ENCODE results near the gene ULK1. TPM values are rescaled to one million over a fixed set of nuclear protein-coding genes. Genes with fewer than 3 reads are reported as not detected.

The ULK1 gene
- total RNA-seq, 1 donor from 2014 or later = 27.0 TPM

GRCh38 chr12:131919366-131920156 is 25.1 kb downstream of the ULK1 start:
- Mint-ChIP-seq H3K27ac (no peak overlapping the region), H3K4me3 (no peak overlapping the region), H3K36me3 (ENCODE audit: low read depth) (peaks cover 26% of the 10 kb centered on the region), H3K4me1 (peaks cover 23% of the 10 kb centered on the region), H3K27me3 (no peaks in the 10 kb centered on the region), H3K9me3 (no peaks in the 10 kb centered on the region)
- no peak for TF ChIP-seq CTCF (IDR thresholded peaks at IDR 0.05)
- ATAC-seq (ENCODE audit: low read depth) (no peak), DNase-seq (no peak)
- intact Hi-C loops (cut with micrococcal nuclease) = loop anchor here (10.0 kb wide), 3 partner anchors 145 to 1045 kb away; partner anchors contain the start of gene RAN
- CTCF ChIA-PET = no interaction called here
- POLR2A ChIA-PET = no interaction called here

GRCh38 chr12:131920157-131920508 is 25.7 kb downstream of the ULK1 start:
- intact Hi-C loops (cut with micrococcal nuclease) = loop anchor here (10.0 kb wide), 3 partner anchors 145 to 1045 kb away; partner anchors contain the start of gene RAN
- no peak overlapping the region for H3K4me3 Mint-ChIP-seq
- TF ChIP-seq CTCF (IDR thresholded peaks at IDR 0.05) = no peak

GRCh38 chr12:131920902-131921840 is 26.7 kb downstream of the ULK1 start:
- intact Hi-C loops (cut with micrococcal nuclease) = loop anchor here (10.0 kb wide), 3 partner anchors 146 to 1046 kb away; partner anchors contain the start of gene RAN
- POLR2A ChIA-PET = no interaction called here

More at GRCh38 chr12:131920157-131920508, 25.7 kb downstream of the ULK1 start:
- Mint-ChIP-seq H3K9me3 (no peaks in the 10 kb centered on the region), H3K36me3 (ENCODE audit: low read depth) (peaks cover 22% of the 10 kb centered on the region), H3K4me1 (peaks cover 28% of the 10 kb centered on the region), H3K27me3 (no peaks in the 10 kb centered on the region), H3K27ac (no peak overlapping the region)
- ChIA-PET POLR2A (no interaction called here), CTCF (no interaction called here)
- DNase-seq (no peak), ATAC-seq (ENCODE audit: low read depth) (no peak)

GRCh38 chr12:131921866-131922769 is 27.7 kb downstream of the ULK1 start:
- ATAC-seq (ENCODE audit: low read depth) (no peak), DNase-seq (no peak)
- peaks cover 13% of the 10 kb centered on the region for H3K36me3 Mint-ChIP-seq (ENCODE audit: low read depth)
- CTCF ChIA-PET = no interaction called here
- no peak overlapping the region for H3K4me3 Mint-ChIP-seq
- H3K9me3 Mint-ChIP-seq = no peaks in the 10 kb centered on the region
- intact Hi-C loops (cut with micrococcal nuclease) = loop anchor here (10.0 kb wide), 3 partner anchors 147 to 1047 kb away; partner anchors contain the start of gene RAN
- no peaks in the 10 kb centered on the region for H3K27me3 Mint-ChIP-seq
- no peak for TF ChIP-seq CTCF (IDR thresholded peaks at IDR 0.05)
- H3K27ac Mint-ChIP-seq = no peak overlapping the region
- H3K4me1 Mint-ChIP-seq = peaks cover 29% of the 10 kb centered on the region
- POLR2A ChIA-PET = interaction anchor here (0.5 kb wide), 1 partner anchor 35 kb away, joined by 3 read pairs; no protein-coding TSS in a partner anchor

More at GRCh38 chr12:131920902-131921840, 26.7 kb downstream of the ULK1 start:
- DNase-seq (no peak), ATAC-seq (ENCODE audit: low read depth) (no peak)
- no peak for TF ChIP-seq CTCF (IDR thresholded peaks at IDR 0.05)
- no peaks in the 10 kb centered on the region for H3K9me3 Mint-ChIP-seq
- H3K4me3 Mint-ChIP-seq = no peak overlapping the region
- peaks cover 16% of the 10 kb centered on the region for H3K36me3 Mint-ChIP-seq (ENCODE audit: low read depth)
- H3K4me1 Mint-ChIP-seq = peaks cover 29% of the 10 kb centered on the region
- H3K27me3 Mint-ChIP-seq = no peaks in the 10 kb centered on the region
- CTCF ChIA-PET = no interaction called here
- H3K27ac Mint-ChIP-seq = no peak overlapping the region
